Measurements from ENCODE around the gene B4GALNT2. TPM values are rescaled to one million over a fixed set of nuclear protein-coding genes. Genes with fewer than 3 reads are reported as not detected.
"Not testable (repeated sequence)": the region's sequence is repeated elsewhere in the genome, so short reads cannot be mapped to it uniquely, and the experiment has no call there.

Gene B4GALNT2
- polyA plus RNA-seq, 1 donor, result 0.16 TPM

DNA sequence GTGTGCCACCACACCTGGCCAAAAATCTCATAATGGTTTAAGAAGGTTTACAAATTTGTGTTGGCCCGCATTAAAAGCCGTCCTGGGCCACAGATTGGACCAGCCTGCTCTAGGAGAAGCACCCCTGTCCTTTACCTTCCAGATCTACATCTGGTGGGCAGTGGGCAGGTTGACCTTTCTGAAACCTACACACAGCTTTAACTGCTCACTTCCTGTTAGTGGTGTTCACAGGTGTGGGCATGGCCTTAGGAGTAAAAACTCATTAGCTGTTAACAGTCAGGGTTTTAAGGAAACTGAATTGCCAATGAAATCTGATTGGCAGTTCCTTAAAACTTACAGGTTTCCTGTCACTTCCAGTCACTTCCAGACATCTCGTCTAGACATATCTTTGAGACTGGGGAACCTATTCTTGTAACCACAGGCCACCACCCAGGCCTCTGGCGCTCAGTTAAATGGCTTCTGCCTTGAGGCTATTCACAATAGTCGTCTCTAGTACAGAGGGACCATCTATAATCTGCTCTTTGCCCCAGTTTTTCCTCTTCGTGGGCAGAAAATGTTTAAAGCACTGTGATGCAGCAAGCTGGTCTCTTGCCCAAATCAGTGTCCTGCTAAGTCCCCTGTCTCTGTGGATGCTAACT lies 48.5 kb downstream of the B4GALNT2 start:
- no peak for DNase-seq (ENCODE audit: low read depth)

- no peak for DNase-seq (ENCODE audit: low read depth)
These were observed 50.8 kb downstream of the B4GALNT2 start for GRCh38 chr17:49183341-49183740.

GRCh38 chr17:49183801-49184200 lies 51.2 kb downstream of the B4GALNT2 start:
- no peak for DNase-seq (ENCODE audit: low read depth)

GRCh38 chr17:49184522-49184921 lies 52.0 kb downstream of the B4GALNT2 start:
- DNase-seq (ENCODE audit: low read depth), result not testable (repeated sequence)

DNA sequence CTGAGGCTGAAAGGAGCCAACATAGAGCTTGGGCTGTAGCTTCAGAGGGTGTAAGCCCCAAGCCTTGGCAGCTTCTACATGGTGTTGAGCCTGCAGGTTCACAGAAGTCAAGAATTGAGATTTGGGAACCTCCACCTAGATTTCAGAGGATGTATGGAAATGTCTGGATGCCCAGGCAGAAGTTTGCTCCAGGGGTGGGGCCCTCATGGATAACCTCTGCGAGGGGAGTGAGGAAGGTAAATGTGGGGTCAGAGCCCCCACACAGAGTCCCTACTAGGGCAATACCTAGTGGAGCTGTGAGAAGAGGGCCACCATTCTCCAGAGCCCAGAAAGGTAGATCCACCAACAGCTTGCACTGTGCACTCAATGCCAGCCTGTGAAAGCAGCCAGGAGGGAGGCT lies 52.8 kb downstream of the B4GALNT2 start:
- not testable (repeated sequence) for DNase-seq (ENCODE audit: low read depth)

GRCh38 chr17:49187301-49187700 lies 54.7 kb downstream of the B4GALNT2 start:
- no peak for DNase-seq (ENCODE audit: low read depth)

GRCh38 chr17:49190932-49191331 lies 58.4 kb downstream of the B4GALNT2 start:
- DNase-seq (ENCODE audit: low read depth), result no peak

DNA sequence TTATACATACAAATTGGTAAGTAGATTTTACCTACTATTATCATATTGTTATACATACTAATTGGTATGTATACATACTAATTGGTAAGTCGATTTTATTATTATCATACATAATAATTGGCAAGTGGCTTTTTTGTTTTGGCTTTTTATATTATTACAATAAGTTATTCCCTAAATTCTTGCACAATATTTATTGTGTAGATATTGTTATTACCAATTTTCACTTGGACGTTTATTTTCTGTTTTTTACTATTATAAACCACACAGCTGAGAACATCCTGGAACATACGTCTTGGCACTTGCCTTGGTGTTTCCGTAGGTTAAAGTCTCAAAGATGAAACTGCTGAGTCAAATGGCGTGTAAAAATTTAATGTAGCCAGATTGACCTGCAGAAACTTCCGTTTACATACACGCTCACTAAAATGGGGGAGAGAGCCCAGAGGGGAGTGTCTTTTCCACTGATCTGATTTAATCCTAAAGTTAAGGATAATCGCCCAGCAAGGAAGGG lies 58.9 kb downstream of the B4GALNT2 start:
- DNase-seq (ENCODE audit: low read depth), result no peak

DNA sequence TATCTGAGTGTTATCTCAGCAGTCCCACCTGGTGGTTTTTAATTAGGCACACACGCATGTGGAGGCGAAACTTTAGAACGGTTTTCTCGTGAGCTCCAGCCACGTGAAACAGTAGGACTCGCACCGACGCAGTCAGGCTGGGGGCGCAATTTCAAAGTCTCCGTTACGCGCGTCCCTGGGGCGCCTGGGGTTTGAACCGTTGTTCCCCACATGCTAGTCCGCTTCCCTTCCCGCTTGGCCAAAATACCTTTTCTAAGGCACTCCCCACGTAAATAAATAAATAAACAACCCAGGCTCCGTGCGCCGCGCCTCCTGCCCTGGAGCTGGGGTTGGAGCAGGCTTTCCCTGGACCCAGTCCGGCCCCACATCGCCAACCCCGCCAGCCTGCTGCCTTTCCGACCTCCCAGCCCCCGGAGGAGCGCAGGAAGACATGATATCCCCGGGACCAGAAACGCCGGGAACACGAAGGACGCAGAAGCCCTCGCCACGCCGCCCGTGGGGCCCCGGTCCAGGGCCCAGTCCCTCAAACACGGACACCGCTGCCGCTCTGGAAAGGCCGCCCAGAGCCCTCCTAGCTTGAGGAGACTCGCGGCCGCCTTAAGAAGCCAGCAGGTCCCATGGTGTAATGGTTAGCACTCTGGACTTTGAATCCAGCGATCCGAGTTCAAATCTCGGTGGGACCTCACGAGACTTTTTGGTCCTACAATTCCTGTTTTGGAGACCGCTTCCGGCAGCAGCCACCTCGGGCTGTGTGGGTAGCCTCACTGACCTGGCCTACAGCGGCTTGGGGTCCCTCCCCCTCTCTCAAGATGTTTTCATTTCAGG lies 59.6 kb downstream of the B4GALNT2 start:
- DNase-seq (ENCODE audit: low read depth), result peak; percentile 69

GRCh38 chr17:49193513-49194296 lies 61.1 kb downstream of the B4GALNT2 start:
- no peak for DNase-seq (ENCODE audit: low read depth)

- no peak for DNase-seq (ENCODE audit: low read depth)
These were observed 61.7 kb downstream of the B4GALNT2 start for GRCh38 chr17:49194297-49194607.

DNA sequence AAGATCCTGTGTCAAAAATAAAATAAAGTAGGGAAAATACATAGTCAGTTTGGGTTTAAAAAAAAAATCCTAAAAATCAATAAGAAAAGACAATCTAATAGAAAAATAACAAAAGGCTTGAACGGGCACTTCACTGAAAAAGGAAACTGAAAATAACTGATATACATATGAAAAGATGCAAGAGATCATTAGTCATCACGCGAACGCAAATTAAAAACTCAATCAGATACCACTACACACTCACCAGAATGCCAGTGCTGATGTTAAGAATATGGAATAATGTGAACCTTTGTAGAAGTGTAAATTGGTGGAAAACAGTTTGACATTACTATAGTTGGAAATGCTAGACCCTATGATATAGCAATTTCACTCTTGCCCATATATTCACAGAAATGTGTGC lies 63.2 kb downstream of the B4GALNT2 start:
- no peak for DNase-seq (ENCODE audit: low read depth)

GRCh38 chr17:49196520-49196919 lies 64.0 kb downstream of the B4GALNT2 start:
- no peak for DNase-seq (ENCODE audit: low read depth)

DNA sequence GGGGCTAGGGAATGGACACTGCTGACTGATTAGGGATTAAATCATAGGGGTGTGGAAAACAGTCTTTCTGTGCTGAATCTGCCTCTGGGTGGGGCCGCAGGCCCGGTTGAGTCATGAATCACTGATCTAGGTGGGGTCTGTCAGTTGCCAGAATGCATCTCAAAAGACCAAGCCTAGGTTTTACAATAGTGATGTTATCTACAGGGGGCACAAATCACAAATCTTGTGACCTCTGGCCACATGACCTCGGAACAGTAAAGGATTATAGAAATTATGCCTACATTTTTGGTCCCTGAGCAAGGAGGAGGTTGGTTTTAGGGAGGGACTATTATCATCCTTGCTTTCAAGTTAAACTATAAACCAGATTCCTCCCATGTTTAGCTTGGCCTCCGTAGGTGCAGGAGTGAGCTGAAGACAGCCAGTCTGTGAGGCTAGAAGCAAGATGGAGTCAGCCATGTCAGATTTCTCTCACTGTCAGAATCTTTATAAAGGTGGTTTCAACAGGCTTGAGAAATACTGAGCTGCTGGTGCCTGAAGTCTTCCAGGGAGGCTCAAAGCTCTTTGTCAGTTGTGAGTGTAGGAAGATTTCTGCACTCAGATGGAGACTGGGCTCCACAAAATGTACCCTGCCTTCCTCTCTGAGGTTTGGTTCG lies 64.9 kb downstream of the B4GALNT2 start:
- DNase-seq (ENCODE audit: low read depth), result no peak

- DNase-seq (ENCODE audit: low read depth), result no peak
These were observed 65.6 kb downstream of the B4GALNT2 start for GRCh38 chr17:49198211-49198610.

GRCh38 chr17:49200423-49201083 lies 68.0 kb downstream of the B4GALNT2 start:
- no peak for DNase-seq (ENCODE audit: low read depth)

- DNase-seq (ENCODE audit: low read depth), result no peak
These were observed 68.9 kb downstream of the B4GALNT2 start for GRCh38 chr17:49201481-49201927.

GRCh38 chr17:49203796-49204195 lies 71.2 kb downstream of the B4GALNT2 start:
- DNase-seq (ENCODE audit: low read depth), result no peak

DNA sequence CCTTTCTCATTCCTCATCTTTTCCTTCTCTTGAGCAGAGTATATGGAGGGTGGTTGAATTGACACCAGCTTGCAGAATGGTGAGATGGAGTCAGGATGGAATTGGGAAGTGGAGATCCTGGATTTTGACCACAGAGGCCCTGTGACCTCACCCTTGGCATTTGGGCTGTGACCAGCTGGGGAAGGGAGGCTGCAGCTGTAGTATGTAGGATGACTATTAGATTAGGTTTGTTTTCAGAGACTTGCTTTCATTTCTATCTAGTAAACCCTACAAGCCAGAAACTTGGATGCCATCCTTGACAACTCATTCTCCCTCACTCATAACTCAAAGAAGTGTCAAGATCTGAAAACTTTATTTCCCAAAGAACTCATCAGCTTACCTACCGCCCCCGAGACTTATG lies 71.9 kb downstream of the B4GALNT2 start:
- DNase-seq (ENCODE audit: low read depth), result no peak

DNA sequence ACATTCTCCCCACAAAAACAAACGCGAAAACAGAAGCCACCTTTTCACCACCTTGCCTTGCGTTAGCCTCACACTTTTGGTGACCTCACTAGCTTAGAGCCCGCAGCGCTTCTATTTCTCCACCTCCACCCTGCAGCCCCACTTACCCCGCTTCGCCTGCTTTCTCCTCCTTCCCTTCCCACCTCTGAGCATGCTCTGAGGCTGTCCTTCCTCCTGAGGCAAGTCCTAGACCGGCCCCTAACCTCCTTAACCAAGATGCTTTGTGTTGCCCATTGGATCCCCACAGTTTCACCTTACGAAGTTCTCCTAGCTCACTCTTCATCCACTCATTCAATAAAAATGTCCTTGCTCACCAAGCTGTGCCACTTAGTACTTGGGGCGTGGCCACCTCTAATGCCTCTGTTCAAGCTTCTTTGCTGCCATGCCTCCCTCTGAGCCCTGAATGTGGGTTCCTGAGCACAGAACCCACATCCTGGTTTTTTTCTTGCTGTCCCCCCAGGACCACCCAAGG lies 76.5 kb downstream of the B4GALNT2 start:
- DNase-seq (ENCODE audit: low read depth), result no peak

Measured in forelimb muscle (tissue), 1 donor.